ENCODE measurements around the gene MBD6.
"Not testable (repeated sequence)": the region's sequence is repeated elsewhere in the genome, so short reads cannot be mapped to it uniquely, and the experiment has no call there.

Gene MBD6

DNA sequence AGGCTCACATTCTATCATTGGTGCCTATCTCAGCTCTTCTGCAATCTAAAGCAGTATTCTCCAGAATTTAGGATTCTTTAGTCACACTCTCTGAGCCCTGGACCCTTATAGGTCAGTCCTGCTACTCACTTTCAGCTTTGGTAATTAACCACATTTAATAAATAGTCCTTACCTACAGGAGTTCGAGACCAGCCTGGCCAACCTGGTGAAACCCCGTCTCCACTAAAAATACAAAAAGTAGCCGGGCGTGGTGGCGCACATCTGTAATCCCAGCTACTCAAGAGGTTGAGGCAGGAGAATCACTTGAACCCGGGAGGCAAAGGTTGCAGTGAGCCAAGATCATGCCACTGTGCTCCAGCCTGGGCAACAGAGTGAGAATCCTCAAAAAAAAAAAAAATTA lies 8.9 kb upstream of the MBD6 start:
- not testable (repeated sequence) for DNase-seq (ENCODE audit: extremely low read depth in 1 of 2, low read depth in 1 of 2)

DNA sequence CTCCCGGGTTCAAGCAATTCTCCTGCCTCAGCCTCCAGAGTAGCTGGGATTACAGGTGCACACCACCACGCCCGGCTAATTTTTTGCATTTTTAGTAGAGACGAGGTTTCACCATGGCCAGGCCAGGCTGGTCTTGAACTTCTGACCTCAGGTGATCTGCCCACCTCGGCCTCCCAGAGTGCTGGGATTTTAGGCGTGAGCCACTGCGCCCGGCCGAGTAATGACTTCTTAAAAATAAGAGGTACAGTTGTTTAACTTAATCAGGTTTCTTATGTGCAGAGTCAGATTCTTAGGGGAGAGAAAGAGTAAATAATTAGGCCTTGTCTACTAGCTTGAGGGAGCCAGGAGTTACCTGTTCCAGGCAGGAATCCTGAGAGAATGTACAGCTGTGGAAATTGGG lies 8.4 kb upstream of the MBD6 start:
- not testable (repeated sequence) for DNase-seq (ENCODE audit: extremely low read depth in 1 of 2, low read depth in 1 of 2)

DNA sequence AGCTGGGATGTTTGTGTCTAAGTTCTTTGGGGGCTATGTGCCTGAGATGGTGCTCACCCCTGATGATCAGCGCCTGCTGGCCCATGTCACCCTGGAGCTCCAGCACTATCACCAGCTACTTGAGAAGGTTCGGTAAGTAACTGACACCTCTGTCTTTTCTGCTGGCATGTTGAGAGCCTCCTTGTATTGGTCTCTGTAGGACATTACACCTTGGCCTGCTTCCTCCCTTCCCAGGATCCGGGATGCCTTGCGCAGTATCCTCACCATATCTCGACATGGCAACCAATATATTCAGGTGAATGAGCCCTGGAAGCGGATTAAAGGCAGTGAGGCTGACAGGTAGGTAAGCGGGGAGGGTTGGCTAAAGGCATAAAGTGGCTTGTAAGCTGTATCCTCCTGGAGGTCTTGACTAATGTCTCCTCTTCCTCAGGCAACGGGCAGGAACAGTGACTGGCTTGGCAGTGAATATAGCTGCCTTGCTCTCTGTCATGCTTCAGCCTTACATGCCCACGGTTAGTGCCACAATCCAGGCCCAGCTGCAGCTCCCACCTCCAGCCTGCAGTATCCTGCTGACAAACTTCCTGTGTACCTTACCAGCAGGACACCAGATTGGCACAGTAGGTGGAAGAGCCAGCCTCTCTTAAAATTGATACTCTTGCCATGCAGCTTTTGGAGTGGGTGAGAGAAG lies 7.8 kb upstream of the MBD6 start:
- no peak for DNase-seq (ENCODE audit: extremely low read depth in 1 of 2, low read depth in 1 of 2)

DNA sequence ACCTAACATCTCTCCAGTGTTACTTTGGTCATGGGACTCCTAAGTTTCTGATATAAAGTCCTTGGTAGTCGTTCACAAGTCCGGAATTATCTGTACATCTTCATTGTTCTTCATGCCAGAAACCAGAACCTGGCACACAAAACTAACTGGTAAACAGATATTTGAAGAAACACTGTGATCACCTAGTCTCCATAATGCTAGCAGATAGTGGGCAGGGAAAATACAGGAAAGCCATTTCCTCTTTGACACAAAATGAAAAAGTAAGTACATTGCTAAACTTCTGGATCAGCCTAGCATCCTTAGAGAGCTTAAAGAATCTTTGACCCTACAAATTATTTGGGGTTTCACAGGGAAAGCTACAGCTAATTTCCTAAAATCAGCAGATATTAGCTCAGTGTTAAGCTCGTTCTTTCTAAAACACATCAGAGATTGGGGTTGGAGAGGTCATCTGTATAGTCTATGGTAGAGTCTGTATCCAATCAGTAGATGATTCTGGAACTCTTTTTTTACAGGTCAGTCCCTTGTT lies 7.2 kb upstream of the MBD6 start:
- DNase-seq (ENCODE audit: extremely low read depth in 1 of 2, low read depth in 1 of 2), result no peak

DNA sequence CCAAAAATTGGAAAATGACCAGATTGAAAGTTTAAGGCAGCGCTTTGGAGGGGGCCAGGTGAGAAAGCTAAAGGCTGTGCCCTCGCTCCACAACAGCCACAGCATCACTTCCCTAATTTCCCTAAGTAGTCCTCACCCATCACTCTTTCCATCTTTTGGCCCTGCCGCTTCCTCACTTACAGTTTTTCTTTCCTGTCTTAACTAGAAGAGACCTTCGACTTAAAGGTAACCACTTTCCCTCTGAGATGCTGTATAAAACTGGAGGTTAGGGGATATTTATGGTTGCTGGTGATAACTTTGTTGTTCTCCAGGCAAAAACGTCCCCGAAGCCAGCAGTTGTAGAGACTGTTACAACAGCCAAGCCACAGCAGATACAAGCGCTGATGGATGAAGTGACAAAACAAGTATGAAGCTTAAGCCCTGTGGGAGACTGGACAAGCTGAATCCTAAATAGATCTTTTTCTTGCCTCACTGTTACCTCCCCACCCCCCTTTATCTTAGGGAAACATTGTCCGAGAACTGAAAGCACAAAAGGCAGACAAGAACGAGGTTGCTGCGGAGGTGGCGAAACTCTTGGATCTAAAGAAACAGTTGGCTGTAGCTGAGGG lies 6.6 kb upstream of the MBD6 start:
- DNase-seq (ENCODE audit: extremely low read depth in 1 of 2, low read depth in 1 of 2), result no peak

DNA sequence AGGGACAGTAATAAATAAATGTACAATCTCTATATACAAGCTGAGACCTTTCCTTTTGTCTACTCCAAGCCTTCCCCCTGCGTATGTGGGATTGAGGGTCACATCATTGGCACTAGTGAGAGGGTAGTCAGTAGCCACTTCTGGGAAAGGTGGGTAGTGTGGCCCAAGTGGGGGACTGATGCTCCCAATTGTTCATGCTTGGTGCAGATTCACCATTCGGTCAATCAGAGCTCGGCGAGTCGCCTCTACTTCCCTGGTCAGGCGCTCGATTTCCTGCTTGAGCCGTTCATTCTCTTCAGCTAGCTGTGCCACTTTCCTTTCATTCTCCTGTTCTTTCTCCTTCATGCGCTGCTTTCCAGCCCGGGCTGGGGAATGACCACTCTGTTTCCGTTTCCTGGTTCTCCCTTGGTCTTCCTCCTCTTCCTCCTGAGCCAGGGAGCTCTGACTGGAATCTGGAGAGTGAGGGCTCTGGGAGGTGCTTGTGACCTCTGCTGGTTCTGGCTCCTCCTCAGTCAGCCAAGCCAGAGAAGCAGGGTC lies 5.9 kb upstream of the MBD6 start:
- no peak for DNase-seq (ENCODE audit: extremely low read depth in 1 of 2, low read depth in 1 of 2)

DNA sequence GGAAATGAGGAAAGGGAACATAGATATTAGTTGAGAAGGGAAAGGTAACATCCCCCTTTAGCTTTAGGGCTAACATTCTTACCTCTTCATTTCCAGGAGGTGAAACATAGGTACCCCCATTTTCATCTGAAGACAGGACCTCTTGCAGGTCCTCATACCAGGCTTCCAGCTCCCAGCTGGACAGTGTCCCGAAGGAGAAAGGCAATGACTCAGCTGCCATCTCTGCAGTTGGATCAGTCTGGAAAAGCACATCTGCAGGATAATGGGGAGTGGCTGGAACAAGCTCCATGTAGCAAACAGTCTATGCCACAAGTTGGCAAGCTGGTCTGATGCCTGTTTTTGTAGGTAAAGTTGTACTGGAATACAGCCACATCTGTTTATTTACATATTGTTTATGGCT lies 5.4 kb upstream of the MBD6 start:
- DNase-seq (ENCODE audit: extremely low read depth in 1 of 2, low read depth in 1 of 2), result no peak

DNA sequence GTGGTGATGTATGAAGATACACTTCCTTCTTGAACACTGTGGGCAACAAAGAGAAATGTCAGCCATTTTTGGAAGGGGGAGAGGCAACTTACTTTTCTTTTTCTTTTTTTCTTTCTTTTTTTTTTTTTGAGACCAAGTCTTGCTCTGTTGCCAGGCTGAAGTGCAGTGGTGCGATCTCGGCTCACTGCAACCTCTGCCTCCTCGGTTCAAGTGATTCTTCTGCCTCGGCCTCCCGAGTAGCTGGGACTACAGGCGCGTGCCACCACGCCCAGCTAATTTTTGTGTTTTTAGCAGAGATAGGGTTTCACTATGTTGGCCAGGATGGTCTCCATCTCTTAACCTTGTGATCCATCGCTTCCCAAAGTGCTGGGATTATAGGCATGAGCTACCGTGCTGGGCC lies 4.9 kb upstream of the MBD6 start:
- not testable (repeated sequence) for DNase-seq (ENCODE audit: extremely low read depth in 1 of 2, low read depth in 1 of 2)

DNA sequence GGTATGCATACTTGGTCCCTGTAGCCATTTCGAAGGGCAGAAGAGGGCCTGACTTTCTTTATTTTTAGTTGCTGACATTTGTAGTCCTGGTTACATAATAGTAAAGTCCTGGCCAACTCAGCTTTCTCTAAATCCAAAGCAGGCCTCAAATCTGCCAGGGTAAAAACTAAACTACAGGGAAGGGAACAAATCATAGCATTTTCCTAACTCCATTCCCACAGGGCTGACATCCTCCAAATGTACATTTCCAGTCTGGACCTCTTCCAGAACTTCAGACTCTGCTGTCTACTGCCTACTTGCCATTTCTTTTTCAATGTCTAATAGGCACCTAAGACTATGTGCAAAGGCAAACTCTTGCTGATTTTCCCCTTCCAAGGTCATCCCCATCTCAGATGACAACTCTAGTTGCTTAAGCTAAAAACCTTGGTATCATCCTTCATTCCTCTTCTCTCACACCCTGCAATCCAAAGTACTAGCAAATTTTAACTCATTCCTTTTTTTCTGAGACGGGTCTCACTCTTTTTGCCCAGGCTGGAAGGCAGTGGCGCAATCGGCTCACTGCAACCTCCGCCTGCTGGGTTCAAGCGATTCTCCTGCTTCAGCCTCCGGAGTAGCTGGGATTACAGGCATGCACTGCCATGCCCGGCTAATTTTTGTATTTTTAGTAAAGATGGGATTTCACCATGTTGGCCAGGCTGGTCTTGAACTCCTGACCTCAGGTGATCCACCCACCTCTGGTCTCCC lies 4.3 kb upstream of the MBD6 start:
- DNase-seq (ENCODE audit: extremely low read depth in 1 of 2, low read depth in 1 of 2), result no peak

DNA sequence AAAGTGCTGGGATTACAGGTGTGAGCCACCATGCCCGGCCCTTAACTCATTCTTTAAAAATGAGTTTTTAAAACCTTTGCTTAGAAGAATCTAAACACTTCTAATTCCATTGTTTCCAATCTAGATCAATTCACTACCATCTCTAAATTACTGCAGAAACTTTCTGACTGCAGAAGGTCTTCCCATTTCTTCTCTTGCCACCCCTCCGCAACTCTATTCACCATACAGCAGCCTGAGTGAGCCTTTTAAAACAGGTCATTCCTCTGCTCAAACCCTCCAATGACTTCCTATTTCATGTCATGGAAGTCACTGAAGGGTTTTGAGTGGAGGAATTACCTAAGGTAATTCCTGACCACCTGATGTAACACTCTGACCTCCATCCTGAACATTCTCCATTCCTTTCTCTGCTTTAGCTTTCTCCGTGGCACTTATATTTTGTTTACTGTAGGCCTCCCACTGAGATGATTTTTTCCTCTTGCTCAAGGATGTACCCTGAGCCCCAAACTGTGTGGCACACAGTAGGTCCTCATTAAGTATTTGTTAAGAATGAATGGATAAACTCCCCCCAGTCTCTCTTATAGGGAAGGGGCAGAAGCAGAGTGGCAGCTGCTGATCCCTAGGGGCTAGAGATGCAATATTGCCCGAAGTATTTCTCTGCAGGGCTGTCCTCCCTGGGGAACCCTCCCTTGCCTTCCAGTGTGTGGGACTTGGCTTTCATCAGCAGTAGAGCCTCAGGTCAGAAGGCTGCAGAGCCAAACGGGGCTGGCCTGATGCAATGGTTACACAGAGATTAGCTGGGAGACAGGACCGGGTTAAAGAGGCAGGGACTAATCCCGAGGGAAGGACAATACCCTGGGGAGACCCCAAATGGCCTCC lies 3.5 kb upstream of the MBD6 start:
- DNase-seq (ENCODE audit: extremely low read depth in 1 of 2, low read depth in 1 of 2), result no peak

DNA sequence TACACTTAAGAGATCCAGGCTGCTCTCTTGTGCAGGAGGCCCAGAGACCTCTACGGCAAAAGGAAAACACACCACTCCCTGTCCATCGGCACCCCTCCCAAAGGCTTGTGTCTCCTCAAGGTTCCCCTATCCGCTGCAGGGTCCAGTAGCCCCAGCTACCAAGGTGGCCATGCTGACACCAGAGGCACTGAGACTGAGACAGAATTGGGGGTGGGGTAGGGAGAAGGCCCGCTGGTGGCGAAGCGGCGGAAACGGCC lies 2.9 kb upstream of the MBD6 start:
- DNase-seq (ENCODE audit: extremely low read depth in 1 of 2, low read depth in 1 of 2), result no peak

DNA sequence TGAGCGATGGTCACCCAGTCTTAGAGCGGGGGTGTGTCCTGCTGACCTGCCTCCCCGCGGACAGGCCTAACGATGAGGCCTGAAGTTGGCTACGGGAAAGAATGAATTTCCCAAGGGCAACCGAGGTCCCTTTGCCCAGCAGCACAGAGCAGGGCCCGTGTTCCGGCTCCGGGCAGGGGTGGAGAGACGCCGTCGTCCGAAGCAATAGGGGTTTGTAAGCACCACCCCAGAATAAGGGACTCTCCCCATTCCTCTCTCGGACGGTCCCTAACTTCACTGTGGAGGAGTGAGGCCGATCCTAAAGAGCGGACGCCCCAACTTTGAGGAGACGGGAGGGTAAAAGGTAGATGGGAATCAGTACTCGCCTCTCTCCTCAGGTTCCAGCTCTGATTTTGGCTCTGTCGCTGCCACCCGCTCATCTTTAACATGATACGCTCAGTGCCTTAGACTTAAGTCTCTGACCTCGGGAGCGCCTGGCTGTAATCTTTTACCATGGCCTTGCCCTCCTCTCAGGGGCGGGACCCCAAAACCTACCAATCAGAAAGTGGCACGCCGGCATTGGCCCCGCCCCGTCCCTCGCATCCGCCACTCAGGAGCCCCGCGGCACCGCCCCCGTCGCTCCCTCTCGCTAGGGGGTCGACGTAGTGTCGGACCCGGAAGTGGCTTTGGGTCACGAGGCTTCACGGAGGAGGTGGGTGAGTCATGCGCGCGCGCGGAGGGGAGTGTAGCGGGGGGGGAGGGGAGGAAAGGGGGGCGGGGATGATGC lies 2.4 kb upstream of the MBD6 start, which contains the start of gene DDIT3:
TSS of gene DDIT3 (minus strand) at position 462 of the 766 bp plus-strand sequence. CDS start 3,108 bp downstream, outside the sequence.
- DNase-seq (ENCODE audit: extremely low read depth in 1 of 2, low read depth in 1 of 2), result peak; percentile 99

DNA sequence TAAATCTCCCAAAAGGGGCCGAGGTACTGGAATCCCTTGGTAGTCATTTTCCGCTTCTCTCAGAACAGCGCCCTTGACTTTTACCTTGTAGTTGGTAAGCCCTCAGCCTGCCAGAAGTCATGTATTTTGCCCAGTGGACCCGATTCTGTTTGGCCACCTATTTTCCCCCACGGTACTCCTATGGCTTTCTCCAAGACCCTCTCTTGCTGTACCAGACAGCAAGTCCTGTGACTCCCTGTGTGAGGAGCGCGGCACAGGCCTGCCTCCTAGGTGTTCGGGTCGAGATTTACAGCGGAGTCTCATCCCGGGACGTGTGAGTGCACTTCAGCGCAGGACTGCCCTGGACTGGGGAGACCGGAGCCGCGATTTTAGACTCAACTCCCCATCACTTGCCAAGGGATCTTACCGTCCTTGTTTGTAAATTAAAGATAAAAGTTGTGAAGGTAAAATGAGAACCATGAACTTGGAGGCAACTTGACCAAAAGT lies 1.1 kb upstream of the MBD6 start:
- no peak for DNase-seq (ENCODE audit: extremely low read depth in 1 of 2, low read depth in 1 of 2)

DNA sequence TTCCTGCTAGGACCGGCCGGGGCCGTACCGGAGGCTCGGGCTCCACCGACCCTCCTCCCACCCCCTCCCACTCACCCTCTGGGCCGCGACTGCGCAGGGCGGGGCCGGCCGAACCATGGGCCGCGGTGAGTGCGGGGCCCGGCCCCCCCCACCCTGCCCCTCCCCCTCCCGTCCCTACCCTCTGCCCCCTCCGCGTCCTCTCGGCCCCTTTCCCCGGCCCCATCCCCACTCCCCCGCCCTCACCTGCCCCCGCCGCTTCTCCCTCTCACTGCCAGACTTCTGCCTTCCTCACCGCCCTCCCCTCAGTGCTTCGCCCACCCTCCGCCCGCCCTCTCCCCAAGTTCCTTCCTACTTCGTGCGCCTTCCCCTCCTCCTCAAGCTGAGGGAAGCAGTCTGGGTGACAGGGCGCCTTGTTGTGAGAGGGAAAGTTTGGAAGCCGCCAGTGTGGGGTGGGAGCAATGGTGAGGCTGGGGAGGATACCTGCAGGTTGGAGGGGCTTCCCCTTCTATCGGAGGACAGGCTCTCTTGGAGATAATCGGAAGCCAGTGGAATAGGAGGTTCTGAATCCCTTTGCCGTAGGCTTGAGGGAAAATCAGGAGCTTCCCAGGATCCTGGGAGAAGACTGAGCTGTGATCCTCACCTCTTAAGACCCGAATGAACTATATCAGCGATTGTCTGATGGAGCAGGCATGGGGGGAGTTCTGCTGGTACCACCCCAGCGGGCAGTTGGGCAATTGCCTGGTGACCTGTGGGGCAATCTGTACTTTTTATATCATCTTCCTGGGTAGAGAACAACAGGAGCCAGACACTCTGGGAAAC lies 472 bp downstream of the MBD6 start:
- no peak for DNase-seq (ENCODE audit: extremely low read depth in 1 of 2, low read depth in 1 of 2)

DNA sequence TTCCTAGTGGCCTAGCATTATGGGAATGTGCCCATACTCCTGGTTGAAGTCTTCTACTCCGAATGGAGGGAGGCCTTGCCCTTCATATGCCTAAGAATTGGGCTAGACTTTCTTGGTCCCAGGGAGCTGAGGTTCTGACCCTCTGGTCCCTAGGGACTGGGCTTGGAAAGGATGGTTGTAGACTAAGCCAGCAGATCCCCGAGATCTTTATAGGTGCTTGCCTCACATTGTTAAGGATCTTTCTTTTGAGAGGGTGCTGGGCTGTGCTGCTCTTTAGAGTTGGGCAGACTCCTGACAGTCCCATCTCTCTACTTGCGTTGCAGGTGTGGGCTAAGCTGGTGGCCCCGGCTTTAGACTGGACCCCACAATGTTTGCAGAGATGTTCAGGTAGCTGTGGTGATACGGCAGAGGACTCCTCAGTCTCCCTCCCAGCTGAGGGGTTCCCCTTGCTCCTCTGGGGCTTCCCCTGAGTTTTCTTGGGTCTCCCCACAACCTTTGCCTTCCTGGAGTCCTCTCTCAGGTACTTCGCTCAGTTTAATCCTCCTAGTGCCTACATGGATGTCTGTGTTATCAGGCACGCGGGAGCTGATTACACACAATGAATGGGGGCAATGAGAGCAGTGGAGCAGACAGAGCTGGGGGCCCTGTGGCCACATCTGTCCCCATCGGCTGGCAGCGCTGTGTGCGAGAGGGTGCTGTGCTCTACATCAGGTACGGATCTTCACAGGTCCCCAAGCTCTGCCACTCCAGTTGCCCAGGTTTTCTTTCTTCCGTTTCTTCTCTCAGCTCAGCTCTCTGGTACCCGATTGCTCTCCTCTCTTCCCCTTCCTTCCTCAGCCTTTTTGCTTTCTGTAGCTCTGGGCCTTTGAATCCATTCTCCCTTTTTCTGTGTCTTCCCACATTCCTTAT lies 1.3 kb downstream of the MBD6 start:
- no peak for DNase-seq (ENCODE audit: extremely low read depth in 1 of 2, low read depth in 1 of 2)

DNA sequence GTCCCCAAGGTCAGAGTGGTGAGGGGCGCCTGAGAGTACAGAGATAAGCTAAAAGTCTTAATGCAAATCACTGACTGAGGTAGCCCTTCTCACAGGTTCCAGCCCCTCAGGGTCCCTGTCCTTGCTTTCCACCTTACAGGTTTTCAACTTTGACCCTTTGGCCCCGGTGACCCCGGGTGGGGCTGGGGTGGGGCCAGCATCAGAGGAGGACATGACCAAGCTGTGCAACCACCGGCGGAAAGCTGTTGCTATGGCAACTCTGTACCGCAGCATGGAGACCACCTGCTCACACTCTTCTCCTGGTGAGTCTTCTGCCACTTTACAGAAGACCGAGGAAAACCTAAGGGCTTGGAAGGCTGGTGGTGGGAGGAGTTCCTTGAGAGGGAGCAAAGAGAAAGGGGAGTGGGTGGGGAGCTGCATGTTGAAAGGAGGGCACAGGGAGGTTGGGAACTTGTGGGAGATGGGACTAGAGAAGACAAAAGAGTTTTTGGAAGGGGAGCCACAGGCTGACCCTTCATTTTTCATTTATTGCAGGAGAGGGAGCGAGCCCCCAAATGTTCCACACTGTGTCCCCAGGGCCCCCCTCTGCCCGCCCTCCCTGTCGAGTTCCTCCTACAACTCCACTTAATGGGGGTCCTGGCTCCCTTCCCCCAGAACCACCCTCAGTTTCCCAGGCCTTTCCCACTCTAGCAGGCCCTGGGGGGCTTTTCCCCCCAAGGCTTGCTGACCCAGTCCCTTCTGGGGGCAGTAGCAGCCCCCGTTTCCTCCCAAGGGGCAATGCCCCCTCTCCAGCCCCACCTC lies 2.4 kb downstream of the MBD6 start:
- no peak for DNase-seq (ENCODE audit: extremely low read depth in 1 of 2, low read depth in 1 of 2)

Data from stimulated activated CD8-positive, alpha-beta memory T cell treated with anti-CD3 and anti-CD28 coated beads, Interleukin-7, amount 100 ng/mL, for 48 hours (primary cell).